ENCODE measurements around the gene FNDC3B.

DNA sequence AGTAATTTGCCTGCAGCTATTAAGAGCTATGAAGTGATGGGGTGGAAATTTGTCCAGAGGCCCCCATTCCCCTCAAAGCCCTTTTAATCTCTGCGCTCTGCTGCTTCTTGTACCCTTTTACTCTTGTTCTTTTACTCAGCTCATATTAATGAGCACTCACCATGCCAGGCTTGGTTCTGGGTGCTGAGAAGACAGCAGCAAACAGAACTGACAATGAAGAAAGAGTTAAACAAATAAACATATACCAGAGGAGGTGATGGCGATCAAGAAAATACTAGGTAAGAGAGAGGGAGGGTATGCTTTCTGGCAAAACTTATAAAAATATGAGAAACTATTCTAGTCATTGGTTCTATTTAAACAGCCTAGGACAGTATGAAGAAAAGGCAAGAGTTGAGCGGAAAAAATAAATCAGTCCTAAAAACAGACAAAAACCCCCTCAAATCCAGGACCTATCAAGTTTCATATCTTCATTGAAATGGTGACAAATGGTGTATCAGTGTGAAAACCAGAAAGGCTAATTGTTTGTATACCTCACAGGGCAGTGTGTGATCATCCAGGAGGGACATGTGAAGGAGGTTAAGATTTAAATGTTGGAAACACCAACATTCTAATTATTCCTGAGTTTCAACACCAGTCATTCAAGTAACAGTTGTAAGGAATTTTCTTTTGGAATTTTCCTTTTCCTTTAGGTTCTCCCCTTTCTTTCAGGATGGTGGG is 144.9 kb downstream of the FNDC3B start:
- TF ChIP-seq CTCF (IDR thresholded peaks at IDR 0.05) (no peak), ZFX (IDR thresholded peaks at IDR 0.05; ENCODE audit: borderline replicate concordance) (no peak)
